ENCODE data around the gene NTPCR. TPM values are rescaled to one million over a fixed set of nuclear protein-coding genes. Genes with fewer than 3 reads are reported as not detected.

Gene NTPCR
- total RNA-seq, 1 experiment from 2014 or later = 18.1 TPM

DNA sequence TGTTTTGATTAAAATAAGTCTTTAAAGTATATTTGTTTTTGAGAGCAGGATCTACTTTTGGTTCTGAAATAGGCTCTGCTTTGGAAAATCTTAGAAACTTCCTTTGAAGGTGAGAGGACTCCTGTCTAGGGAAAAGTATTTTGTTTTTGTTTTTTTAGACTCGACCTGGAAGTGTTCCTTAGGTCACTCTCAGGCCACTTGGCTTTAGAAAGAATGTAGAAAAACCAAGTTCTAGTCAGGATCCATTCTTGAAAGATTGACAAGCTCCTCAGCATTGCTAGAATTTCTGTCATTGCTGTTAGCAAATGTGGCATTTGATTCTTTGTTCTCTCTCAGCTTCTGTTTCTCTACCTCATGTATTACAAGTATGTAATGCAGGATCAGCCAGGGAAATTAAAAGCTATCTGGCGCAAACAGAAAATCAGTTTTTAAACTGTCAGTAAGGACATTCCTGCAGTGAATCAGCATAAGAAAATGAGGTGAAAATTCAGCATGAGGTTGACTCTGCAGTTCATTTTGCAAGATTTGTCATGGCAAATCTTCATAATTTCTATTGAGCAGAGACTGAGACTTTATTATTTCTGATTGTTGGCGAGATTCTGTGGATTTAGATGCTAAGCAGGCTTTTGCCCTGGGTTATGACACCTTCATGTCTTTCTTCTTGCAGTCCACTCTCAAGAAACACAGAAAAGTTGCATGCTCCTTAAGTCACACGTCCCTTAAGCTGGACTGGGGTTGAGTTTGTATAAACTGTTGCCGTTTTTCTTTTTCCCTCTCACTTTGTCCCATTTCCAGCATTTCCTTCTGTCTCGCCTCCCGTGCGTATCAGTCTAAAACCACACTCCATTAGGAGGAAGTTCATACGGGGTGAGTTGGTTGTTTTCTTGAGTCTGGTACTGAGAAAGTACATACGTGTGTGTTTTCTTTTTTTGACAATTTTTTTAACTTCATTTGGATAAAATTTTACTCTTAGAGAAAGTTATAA is 12.6 kb downstream of the NTPCR start:
- DNase-seq (ENCODE audit: low read depth) = no peak

DNA sequence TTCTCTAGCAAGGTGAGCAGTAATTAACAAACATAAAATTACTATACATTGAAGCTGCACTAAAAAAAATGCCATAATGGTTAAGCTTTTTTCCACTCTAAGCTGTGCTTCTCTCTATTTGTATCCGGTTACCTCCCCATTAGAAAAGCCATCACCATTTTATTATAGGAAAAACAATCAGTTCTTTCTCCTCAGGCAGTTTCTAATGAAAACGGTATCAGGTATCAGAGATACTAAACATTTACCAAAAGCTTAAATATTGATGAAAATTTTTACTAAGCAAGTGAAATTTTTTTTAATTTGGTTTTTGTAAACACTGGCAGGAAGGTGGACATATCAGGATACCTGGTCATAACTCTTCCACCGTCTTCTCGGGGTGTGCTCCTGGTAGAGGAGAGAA is 14.2 kb downstream of the NTPCR start:
- DNase-seq (ENCODE audit: low read depth) = no peak

DNA sequence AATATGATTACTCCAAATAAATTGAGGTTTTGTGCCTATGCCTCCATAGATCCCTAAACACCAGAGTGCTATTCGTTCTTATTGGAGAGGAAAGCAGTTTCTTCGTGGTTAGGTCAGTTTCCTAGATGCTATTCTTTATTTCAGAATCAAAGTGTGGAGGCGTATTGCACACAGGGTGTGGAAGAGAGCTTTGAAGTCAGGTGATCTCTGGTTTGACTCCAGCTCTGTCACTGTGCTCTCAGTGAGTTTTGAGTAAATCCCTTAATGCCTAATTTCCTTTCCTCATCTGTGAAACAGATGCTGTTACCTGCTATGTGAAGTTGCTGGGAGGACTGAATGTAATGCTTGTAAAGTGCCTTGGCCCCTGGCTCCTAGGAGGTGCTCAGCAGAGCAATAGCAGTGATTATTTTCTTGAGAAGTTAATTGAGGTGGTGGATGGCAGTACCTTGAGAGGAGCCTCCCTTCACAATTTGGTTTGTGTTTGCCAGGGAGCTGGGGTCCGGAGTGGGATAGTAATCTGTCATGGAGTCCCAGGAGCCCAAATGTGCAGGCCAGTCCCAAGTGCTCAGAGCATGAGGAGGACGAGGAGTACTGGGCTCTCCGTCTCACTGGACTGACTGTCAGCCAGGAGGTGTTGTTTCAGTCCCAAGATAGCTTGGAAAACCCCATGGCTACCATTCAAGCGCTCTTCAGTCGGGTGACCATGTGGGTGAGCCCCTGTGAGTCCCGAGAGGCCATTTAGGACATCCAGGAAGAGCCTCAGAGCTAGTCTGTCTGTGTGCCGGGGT is 14.9 kb downstream of the NTPCR start:
- DNase-seq (ENCODE audit: low read depth) = no peak

DNA sequence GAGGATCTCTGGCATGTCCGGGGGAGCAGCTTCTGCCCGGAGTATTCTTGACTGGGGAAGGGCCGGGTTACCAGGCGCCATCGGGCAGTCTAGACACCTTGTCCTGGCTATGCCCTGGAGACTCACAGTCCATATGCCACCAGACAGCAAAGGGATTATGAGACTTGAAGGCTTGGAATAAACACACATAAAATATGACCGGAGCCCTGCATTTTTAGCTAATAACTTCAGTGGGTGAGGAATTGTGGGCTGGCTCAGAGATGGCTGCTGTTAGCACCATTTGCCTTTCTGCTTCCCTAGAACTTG is 15.5 kb downstream of the NTPCR start:
- no peak for DNase-seq (ENCODE audit: low read depth)

DNA sequence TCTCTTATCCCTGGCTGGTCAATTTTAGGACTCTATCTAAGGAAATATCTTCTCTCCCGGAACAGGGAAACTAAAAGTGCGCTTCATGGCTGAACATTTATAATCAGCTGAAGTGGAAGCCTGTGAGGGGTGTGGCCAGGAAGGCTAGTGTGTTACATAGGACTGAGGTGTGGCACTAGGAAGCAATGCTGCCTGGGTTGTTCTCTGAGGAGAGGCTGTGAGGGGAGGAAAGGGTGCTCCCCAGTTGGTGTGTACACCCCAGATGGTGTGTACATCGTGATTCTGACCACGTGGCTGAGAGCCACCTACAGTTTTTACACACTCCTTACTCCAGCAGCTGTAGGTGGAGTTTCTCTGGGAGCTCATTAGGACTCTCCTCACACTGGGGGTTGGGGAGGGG is 16.3 kb downstream of the NTPCR start:
- no peak for DNase-seq (ENCODE audit: low read depth)

DNA sequence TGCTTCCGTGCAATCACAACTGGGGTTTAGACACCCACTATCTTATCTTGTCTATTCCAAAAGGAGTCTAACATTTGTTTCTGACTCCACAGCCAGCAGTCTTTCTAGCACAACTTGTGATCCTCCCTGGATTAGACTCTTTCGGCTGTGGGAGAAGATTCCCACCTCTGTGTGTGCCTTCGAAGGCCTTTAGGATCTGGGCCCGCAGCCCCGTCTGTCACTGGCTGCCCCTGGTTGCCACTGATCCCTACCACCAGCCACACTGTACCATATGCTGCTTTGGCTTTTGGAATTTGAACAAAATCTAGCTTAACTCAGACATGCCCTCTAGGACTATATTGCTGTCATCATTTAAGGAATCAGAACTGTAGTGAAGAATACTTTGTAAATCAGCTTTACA is 18.0 kb downstream of the NTPCR start:
- DNase-seq (ENCODE audit: low read depth) = no peak

DNA sequence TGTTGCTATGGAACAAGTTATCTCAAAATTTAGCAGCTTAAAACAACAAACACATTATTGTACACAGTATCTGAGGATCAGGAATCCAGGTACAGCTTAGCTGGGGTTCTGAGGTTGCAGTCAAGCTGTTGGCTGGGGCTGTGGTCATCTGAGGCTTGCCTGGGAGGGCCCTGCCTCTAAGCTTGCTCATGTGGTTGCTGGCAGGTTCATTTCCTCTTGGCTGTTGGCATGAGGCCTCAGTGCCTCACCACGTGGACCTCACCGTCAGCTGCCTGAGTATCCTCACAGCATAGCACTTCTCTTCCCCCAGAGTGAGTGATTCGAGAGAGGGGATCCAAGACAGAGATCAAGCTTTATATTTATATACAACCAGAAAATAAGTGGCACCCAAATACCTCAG is 18.6 kb downstream of the NTPCR start:
- DNase-seq (ENCODE audit: low read depth) = peak; percentile 80

DNA sequence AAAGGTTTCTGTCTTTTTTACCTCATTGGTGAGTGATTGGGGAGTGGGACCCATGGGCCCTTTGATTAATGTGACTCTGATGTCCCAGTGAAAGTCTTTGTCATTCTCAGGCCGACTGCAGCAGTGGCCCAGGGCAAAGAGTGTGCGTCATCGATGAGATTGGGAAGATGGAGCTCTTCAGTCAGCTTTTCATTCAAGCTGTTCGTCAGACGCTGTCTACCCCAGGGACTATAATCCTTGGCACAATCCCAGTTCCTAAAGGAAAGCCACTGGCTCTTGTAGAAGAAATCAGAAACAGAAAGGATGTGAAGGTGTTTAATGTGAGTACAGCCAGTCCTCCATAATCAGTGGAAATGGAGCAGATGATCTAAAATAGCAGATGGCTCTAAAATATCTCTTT is 19.4 kb downstream of the NTPCR start:
- peak; percentile 23 for DNase-seq (ENCODE audit: low read depth)

DNA sequence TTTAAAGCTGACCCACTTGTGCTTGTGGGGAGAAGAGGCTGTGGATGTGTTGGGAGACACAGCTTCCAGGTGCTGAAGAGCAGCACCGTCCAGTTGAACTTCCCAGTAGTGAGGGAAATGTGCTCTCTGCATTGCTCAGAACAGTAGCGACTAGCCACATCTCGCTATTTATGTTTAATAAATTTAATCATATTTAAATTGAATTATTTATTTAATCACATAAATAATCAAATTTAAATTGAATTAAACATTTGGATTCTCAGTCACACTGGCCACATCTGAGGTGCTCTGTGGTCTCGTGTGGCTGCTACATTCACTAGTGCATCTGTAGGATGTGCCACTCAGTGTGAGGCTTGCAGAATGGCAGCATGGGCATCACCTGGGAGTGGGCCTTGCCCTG is 20.1 kb downstream of the NTPCR start:
- no peak for DNase-seq (ENCODE audit: low read depth)

DNA sequence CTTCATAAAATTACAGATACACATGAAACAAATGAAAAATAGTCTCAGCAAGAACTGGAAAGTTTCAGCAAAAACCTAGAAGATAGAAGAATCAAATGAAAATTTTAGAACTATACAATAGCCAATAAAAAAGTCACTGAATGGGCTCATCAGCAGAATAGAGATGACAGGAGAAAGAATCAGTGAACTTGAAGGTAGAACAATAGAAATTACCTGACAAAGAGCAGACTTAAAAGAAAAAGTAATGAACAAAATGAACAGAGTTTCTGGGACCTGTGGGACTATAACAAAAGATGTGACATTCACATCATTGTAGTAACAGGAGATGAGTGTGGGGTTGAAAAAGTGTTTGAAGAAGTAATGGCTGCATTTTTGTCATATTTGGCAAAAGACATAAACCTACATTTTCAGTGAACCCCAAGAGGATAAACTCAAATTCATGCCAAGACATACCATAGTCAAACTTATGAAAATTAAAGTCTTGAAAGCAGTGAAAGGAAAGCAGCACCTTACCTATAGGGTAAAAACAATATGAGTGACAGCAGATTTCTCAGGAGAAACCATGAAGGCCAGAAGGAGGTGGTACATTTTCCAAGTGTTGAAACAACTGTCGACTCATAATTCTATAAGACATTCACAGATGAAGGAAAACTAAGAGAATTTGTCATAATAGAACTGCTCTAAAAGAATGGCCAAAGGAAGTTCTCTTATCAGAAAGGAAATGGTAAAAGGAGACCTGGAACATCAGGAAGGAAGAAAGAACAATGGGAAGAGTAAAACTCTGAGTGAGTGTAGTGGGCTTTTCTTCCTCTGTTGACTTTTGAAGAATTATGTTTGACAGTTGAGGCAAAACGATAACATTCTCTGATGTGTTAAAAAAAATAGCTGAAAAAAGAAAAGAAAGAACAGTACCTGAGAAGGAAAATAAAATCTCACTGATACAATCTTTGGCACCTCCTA is 23.5 kb downstream of the NTPCR start:
- no peak for DNase-seq (ENCODE audit: low read depth)

DNA sequence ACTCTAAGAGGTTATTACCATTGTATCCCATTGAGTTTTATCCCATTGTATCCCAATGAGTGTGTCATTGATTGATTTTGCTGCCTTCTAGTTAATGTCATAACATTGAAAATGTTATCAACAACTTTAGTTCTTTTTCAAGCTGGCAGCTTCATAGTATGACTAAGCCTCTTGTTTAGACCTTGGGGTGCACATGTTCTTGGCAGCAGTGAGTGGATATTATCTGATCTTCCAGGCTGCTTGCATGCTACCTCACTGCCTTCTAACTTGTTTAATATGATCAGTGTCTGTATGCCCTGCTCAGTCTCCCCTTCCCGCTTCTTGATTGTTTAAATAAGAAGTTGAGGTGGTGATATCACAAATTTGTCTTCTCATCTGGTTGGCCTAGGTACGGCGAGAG is 24.6 kb downstream of the NTPCR start:
- DNase-seq (ENCODE audit: low read depth) = peak; percentile 58

DNA sequence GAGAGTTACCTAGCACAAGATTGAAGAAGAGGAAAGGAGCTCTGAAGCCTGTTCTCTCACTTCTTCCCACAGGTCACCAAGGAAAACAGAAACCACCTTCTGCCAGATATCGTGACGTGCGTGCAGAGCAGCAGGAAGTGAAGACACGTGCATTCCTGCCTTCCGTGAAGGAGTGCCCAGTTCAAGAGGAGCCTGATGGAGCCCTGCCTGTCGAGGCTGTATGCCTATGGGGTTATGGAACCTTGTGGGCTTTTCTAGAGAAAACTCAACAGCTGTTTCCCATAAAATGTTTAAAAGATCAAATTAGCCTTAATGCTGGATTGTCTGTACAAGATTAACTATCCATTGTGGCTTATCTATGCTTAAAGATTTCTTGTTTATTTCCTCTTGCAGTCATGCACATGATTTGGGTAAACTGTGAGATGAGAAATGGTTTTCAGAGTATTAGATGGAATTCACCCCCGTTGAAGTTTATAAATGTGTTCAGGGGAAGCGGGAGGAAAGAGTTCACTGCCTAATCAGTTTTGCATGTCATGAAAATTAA is 27.8 kb downstream of the NTPCR start:
- peak; percentile 34 for DNase-seq (ENCODE audit: low read depth)

DNA sequence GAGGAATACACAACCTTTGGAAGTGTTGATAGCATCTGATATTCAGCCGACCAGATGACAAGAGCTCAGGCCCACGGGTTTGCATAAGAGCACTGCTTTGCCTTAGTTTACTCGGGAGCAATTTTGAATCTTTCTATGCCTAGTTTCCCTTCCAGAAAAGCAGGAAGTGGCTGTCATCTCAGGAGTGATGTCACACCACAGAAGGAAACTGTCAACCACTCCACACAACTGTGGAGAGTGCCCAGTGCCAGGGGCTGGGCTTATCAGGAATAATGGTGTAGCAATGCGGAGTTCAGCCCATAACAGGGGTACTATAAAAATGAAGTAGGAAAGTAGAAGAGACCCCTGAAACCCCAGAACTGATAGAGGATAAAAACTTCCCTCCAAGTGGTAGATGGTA is 28.4 kb downstream of the NTPCR start:
- no peak for DNase-seq (ENCODE audit: low read depth)

DNA sequence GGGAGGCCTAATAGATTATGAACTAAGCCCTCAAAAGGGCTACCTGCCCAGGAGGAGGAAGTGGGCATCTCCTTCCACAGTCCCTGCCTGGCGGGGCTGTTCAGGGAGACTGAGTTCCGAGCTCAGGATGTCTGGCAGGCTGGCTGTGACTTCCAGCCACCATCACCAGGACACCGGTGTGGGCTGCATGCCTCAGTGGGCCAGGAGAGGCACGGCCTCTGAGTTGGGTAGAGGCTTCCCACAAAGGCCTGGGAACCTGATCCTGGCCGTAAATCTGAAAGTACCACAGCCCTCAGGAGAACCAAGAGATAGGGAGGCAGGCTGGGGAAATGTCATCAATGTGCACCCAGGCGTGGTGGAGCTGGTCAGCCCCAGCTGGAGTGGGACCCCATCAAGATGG is 29.1 kb downstream of the NTPCR start:
- no peak for DNase-seq (ENCODE audit: low read depth)

DNA sequence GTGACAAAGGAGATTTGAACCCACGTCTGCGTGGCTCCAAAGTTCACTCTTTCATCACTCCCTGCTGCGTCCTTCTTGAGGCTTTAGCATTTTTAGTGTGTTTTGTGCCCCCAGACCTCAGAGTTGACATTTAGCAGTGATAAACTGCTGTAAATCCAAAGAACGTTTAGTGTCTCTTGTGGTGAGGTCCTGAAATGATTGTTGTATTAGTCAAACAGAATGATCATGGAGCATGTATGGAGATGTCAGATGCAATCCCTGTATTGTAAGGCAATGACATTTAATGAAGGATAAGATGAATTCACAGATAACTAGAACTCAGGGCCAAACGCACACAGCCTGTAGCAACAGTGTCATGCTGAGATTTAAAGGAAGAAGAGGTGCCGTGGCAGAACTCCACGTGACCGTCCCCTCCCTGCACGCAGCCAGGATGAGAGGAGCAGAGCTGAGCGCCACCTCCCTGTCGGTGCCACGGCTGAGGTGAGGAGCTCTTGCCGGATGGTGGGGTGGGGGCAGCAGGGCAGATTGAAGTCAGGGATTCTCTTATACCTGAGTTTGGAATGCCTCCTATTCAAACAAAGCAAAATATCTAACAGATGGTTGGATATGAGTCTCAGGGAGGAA is 30.1 kb downstream of the NTPCR start:
- DNase-seq (ENCODE audit: low read depth) = no peak

DNA sequence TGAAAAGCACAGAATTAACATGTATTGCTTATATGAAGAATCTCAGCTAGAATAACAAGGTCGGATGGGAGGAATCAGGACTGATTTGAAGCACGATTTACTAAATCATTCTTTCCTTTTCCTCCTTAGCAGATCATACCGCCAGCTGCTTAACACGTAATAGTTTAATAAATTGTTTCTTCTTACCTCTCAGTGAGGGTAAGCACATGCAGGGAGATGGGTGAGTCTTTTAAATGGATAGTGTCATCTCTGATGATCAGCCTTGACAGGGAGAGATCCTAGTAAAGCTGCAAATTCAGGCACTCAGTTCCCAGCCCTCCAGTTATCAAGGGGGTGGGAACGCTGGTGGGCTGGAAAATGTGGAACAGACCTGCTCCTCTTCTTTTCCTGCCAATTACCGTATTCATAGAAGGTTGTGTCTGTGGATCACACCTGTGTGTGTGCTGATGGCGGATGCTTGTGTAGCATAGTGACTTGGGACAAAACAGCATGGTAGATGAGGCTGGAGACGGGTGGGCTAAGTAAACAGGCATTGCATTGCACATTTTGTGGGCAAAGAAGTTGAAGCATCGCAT is 30.7 kb downstream of the NTPCR start:
- DNase-seq (ENCODE audit: low read depth) = no peak

DNA sequence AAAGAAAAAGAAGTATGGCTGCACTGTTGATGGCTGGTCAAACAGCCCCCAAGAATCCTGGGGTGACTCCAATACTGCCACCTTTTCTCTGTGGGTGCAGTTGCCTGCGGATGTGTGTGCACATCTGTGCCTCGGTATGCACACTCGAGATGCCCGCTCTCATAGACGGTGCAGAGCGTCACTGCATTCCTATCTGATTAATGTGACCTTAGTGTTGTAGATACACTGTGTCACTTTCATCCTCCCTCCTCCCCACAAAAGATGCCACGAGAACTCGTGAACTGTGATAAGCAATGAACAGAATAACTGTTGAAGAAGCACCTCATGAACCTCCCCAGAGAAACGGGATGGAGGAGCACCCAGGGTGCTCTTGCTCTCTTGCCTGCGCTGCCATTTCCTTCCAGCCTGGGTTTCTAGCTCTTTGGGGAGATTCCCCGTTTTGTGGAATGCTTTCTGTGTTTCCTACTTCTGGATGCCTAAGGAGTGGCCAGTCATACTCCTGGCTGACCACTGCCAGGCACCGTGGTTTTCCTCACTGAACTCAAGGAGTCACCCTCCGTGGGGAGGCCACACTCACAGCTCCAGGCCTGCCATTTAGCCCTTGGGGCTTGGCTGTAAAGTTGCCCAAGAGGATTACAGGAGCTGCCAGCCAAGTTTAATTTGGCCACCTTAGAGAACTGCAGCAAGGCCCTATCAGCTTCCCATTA is 32.0 kb downstream of the NTPCR start:
- DNase-seq (ENCODE audit: low read depth) = peak; percentile 89

DNA sequence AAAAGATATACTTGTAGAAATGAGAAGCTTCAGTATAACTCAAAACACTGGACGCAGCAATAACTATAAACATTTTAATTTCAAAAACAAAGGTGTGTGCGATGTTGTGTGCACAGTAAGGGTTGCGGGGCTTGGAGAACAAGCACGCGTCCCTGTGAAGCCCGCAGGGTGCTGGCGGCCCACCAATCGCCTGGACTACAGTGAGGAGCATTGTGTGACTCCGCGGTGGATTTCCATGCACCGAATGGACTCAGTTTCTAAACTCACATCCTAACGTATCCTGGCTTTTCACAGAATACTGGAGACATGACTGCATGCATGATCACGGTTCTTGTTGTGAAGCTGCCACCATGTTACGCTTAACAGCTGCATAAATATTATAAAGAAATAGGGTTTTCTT is 33.0 kb downstream of the NTPCR start:
- no peak for DNase-seq (ENCODE audit: low read depth)

DNA sequence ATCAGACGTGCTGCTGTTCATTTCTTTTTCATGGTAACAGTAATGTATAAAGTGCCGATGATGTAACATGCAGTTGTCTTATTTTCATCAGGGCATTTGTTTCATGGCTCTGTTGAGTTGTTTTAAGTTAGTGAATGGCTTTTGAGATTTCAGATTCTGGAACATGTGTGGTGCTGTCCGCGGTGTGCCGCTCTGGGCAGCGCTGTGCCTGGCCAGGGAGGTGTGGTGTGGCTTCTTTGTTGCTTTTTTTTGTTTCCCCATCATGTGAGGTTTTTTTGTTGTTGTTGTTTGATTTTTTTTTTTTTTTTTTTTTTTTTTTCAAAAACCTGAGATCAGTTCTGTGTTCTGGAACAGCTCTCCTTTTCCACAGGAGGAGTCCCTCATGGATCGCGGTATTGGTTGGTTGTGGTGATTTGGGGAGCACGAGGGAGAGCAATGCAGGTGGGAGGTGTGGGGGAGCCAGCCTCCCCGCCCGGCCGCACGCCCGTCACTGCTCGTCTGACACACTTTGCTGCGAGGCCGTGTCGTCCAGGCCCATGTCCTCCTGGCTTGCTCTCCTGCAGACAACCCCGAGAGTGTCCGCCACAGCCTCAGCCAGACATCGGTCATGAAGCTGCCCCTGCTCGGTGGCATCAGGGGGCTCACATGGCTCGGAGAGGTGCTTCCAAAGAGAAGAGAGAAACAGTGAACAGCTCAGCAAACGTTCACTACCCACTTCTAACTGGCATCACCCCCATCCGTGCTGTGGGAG is 33.6 kb downstream of the NTPCR start:
- DNase-seq (ENCODE audit: low read depth) = no peak
